Activated naive CD4-positive, alpha-beta T cell treated with anti-CD3 and anti-CD28 coated beads, Interleukin-2, amount 10 ng/mL, durations not matched to agents 7 days and 5 days (primary cell): ENCODE data around the gene PRDM2.

Source experiments
- CTCF ChIA-PET: fragments of 350-600 bp; sonication (Branson Sonifier 250); formaldehyde crosslinking; loops from one replicate; lab custom pipeline; 2021; ENCODE audit warnings: antibody characterized with exemption; lab: Charles Lee
- DNase-seq: peaks from one replicate; pipeline ENCODE4 v3.0.0-alpha.2; 2020
- H3K27ac Mint-ChIP-seq: one replicate; pipeline ENCODE4 v1.8.0; 2021; ENCODE audit warnings: mild to moderate bottlenecking, moderate library complexity, mixed read lengths
- H3K27me3 Mint-ChIP-seq: one replicate; pipeline ENCODE4 v1.8.0; 2021; ENCODE audit warnings: mild to moderate bottlenecking, mixed read lengths
- H3K36me3 Mint-ChIP-seq: one replicate; pipeline ENCODE4 v1.8.0; 2021; ENCODE audit warnings: mixed read lengths
- H3K4me1 Mint-ChIP-seq: one replicate; pipeline ENCODE4 v1.8.0; 2021; ENCODE audit warnings: mixed read lengths
- H3K4me3 Mint-ChIP-seq: one replicate; pipeline ENCODE4 v1.8.0; 2021; ENCODE audit warnings: mild to moderate bottlenecking, moderate library complexity, mixed read lengths
- H3K9me3 Mint-ChIP-seq: one replicate; pipeline ENCODE4 v1.8.0; 2021; ENCODE audit warnings: mixed read lengths

The PRDM2 gene

DNA sequence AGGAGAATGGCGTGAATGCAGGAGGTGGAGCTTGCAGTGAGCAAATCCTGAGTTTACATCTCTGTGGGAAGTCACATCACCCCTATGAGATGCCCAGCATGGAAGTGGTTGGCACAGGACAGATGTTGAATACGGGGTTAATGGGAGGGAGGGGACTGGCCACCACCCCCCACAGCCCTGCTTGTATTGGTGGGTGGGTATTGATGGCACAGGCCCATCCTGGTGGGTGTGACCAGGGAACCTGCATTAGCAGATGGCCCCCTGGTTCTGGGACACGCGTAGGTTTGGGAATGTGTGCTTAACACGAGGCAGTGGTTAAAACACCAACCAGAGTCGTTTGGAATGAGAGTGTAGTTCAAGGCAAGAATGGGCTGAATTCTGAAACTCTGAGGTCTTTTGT lies 117.9 kb downstream of the PRDM2 start:
- H3K27me3 Mint-ChIP-seq: no peaks in the 10 kb centered on the region
- H3K4me3 Mint-ChIP-seq: no peak overlapping the region
- no peak overlapping the region for H3K27ac Mint-ChIP-seq
- CTCF ChIA-PET: no interaction called here
- peaks cover 8% of the 10 kb centered on the region for H3K4me1 Mint-ChIP-seq
- no peak for DNase-seq
- no peaks in the 10 kb centered on the region for H3K36me3 Mint-ChIP-seq
- no peaks in the 10 kb centered on the region for H3K9me3 Mint-ChIP-seq

DNA sequence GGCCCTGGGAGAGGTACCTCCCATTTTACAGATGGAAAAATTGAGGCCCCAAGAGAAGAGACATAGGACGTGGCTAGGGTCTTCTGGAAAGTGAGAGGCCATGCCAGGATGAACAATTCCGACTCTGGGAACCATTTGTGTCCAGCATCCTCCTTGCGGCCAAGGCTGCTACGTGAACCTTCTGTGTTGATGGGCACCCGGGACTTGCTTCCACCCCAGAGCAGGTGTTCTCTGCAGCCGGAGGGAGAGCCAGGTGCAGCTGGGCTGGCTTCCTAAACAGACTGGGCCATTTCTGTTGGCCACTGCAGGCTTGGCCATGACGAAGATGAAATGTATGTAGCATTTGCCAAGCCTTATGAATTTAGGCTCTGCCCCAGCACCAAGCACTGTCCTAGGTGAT lies 118.9 kb downstream of the PRDM2 start:
- Mint-ChIP-seq H3K4me3 (no peak overlapping the region), H3K9me3 (no peaks in the 10 kb centered on the region), H3K27me3 (no peaks in the 10 kb centered on the region), H3K36me3 (no peaks in the 10 kb centered on the region), H3K4me1 (no peaks in the 10 kb centered on the region), H3K27ac (no peak overlapping the region)
- DNase-seq: no peak
- CTCF ChIA-PET: interaction anchor here (1.5 kb wide), 1 partner anchor 11 kb away, joined by 3 read pairs; no protein-coding TSS in a partner anchor

DNA sequence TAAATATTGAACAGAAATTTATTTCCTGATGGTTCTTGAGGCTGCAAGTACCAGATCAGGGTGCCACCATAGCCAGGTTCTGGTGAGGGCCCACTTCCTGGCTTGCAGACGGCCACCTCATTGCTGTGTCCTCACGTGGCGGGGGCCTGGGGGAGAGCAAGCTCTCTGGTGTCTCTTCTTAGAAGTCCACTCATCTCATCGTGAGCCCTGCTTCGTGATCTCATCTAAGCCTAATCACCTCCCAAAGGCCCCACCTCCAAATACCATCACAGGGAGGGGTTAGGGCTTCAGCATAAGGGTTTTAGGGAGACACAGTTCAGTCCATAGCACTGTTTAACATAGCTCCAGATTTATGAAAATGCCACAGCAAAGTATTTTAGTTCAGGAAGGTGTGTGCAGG lies 119.7 kb downstream of the PRDM2 start:
- Mint-ChIP-seq H3K4me1 (no peaks in the 10 kb centered on the region), H3K9me3 (no peaks in the 10 kb centered on the region), H3K36me3 (no peaks in the 10 kb centered on the region), H3K4me3 (no peak overlapping the region), H3K27ac (no peak overlapping the region), H3K27me3 (no peaks in the 10 kb centered on the region)
- DNase-seq: no peak
- CTCF ChIA-PET: interaction anchor here (1.5 kb wide), 1 partner anchor 10 kb away, joined by 3 read pairs; no protein-coding TSS in a partner anchor

DNA sequence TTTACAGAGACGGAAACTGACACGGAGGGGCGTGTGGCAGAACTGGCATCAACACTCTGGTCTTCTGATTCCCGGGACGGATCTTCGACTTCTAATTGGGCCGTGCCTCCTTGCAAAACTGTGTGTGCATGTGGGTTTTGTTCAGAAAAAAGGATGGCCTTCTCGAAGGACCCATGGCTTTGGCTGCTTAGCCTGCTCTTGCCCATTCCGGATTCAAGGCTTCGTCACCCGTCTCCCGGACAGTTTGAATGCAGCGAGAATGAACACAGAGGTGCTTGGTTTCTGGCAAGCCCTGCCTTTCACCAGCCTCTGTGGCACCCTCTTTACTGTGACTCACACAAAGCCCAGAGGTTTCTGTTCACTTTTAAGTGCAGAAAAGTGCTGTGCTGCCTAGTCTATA lies 120.1 kb downstream of the PRDM2 start:
- no peaks in the 10 kb centered on the region for H3K4me1 Mint-ChIP-seq
- no peak overlapping the region for H3K27ac Mint-ChIP-seq
- no peaks in the 10 kb centered on the region for H3K27me3 Mint-ChIP-seq
- no peak for DNase-seq
- CTCF ChIA-PET: interaction anchor here (1.5 kb wide), 1 partner anchor 10 kb away, joined by 3 read pairs; no protein-coding TSS in a partner anchor
- H3K36me3 Mint-ChIP-seq: no peaks in the 10 kb centered on the region
- H3K4me3 Mint-ChIP-seq: no peak overlapping the region
- H3K9me3 Mint-ChIP-seq: no peaks in the 10 kb centered on the region

DNA sequence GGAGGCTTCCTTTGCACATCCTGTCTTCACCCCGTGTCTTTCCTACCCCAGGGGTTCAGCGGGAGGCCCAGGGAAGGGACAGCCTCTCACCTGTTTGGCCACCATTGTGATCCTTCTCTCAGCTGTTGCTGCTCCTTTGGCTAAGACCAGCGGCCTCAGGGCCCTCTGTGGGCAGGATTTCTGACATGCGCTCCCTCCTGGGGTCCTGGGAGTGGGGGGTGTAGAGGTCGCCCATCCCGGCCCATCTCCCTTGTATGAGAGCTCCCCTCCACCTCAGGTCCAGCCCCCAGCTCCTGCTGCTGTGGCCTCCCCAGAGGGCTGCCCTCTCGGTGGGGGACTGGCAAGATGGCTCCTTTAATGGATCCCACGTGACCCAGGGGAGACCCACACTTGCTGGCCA lies 120.5 kb downstream of the PRDM2 start:
- Mint-ChIP-seq H3K27me3 (no peaks in the 10 kb centered on the region), H3K27ac (no peak overlapping the region), H3K4me3 (no peak overlapping the region), H3K4me1 (no peaks in the 10 kb centered on the region), H3K36me3 (no peaks in the 10 kb centered on the region), H3K9me3 (no peaks in the 10 kb centered on the region)
- CTCF ChIA-PET: interaction anchor here (1.5 kb wide), 1 partner anchor 9 kb away, joined by 3 read pairs; no protein-coding TSS in a partner anchor
- no peak for DNase-seq

DNA sequence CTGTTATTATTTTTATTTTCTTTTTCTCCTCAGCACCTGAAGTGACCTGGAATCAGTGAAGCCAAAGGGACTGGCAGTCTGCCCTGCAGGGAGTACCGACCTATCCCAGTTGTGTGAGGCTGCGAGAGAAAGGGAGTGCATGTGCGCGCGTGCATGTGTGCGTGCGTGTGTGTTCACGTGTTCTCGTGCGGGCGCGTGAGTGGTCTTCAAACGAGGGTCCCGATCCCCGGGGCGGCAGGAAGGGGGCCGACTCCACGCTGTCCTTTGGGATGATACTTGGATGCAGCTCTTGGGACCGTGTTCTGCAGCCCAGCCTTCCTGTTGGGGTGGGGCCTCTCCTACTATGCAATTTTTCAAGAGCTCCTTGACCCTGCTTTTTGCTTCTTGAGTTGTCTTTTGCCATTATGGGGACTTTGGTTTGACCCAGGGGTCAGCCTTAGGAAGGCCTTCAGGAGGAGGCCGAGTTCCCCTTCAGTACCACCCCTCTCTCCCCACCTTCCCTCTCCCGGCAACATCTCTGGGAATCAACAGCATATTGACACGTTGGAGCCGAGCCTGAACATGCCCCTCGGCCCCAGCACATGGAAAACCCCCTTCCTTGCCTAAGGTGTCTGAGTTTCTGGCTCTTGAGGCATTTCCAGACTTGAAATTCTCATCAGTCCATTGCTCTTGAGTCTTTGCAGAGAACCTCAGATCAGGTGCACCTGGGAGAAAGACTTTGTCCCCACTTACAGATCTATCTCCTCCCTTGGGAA lies 123.3 kb downstream of the PRDM2 start:
- H3K4me3 Mint-ChIP-seq: no peak overlapping the region

DNA sequence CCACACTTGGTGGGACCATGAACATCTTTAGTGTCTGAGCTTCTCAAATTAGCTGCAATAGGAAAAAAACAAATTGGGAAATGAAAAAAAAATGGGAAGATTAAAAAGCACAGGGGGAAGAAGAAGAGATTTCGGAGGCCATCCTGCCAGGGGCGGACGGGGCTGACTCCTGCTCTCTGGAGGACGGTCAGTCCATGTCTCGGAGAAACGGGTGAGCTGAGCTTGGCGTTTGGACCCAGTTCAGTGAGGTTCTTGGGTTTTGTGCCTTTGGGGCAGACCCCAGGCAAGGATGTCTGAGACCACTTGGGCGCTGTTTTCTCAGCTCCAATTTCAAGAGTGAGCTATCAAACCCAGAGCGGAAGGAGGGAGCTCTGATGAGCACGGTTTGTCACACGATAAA lies 123.9 kb downstream of the PRDM2 start:
- Mint-ChIP-seq H3K27ac (no peak overlapping the region), H3K27me3 (peaks cover 9% of the 10 kb centered on the region), H3K4me1 (no peaks in the 10 kb centered on the region), H3K9me3 (no peaks in the 10 kb centered on the region), H3K36me3 (no peaks in the 10 kb centered on the region), H3K4me3 (no peak overlapping the region)
- CTCF ChIA-PET: no interaction called here
- no peak for DNase-seq

More for the DNA sequence above, 123.3 kb downstream of the PRDM2 start:
- H3K9me3 Mint-ChIP-seq: no peaks in the 10 kb centered on the region
- no peaks in the 10 kb centered on the region for H3K36me3 Mint-ChIP-seq
- DNase-seq: no peak
- peaks cover 6% of the 10 kb centered on the region for H3K27me3 Mint-ChIP-seq
- no peak overlapping the region for H3K27ac Mint-ChIP-seq
- CTCF ChIA-PET: no interaction called here
- H3K4me1 Mint-ChIP-seq: no peaks in the 10 kb centered on the region

DNA sequence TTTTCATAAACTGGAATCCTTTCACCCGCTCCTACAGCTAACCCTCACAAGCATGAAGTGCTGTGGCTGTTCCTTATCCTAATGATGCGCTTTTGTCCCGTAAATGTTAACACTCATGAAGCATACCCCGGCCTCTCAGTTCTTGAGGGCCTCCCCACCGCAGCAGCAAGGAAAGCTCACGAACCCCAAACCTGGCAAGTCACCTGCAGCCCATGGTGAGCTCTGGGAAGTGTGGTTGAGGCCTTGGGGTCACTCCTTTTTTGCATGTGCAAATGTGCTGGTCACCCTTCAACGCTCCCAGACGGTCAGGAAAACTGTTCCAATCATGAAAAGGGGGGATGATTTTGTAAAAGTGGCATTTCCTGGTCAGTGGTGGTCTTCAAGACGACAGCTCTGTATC lies 124.6 kb downstream of the PRDM2 start:
- no peaks in the 10 kb centered on the region for H3K36me3 Mint-ChIP-seq
- CTCF ChIA-PET: interaction anchor here (1.5 kb wide), 1 partner anchor 9 kb away, joined by 5 read pairs; no protein-coding TSS in a partner anchor
- no peak overlapping the region for H3K27ac Mint-ChIP-seq
- peaks cover 11% of the 10 kb centered on the region for H3K27me3 Mint-ChIP-seq
- no peaks in the 10 kb centered on the region for H3K9me3 Mint-ChIP-seq
- DNase-seq: no peak
- H3K4me1 Mint-ChIP-seq: no peaks in the 10 kb centered on the region
- H3K4me3 Mint-ChIP-seq: no peak overlapping the region

DNA sequence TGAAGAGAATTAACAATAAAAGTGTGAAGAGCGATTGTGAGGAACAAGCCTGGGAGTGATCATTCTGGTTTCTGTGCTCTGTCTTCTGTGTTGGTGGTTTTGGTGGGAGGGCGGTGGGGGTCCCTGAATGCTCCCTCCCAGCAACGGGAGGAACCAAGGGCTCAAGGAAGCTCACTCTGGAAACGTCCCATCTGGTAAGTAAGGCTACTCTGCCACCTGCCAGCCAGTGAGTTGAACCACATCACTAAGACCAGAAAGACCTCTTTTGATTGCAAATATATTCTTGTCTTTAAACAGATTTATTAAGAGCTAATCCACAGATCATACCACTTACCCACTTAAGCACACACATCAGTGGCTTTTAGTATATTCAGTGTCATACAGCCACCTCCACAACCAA lies 125.0 kb downstream of the PRDM2 start:
- Mint-ChIP-seq H3K27me3 (peaks cover 11% of the 10 kb centered on the region), H3K4me3 (no peak overlapping the region), H3K4me1 (no peaks in the 10 kb centered on the region), H3K36me3 (no peaks in the 10 kb centered on the region), H3K9me3 (no peaks in the 10 kb centered on the region), H3K27ac (no peak overlapping the region)
- CTCF ChIA-PET: interaction anchor here (1.5 kb wide), 1 partner anchor 9 kb away, joined by 5 read pairs; no protein-coding TSS in a partner anchor
- DNase-seq: no peak

DNA sequence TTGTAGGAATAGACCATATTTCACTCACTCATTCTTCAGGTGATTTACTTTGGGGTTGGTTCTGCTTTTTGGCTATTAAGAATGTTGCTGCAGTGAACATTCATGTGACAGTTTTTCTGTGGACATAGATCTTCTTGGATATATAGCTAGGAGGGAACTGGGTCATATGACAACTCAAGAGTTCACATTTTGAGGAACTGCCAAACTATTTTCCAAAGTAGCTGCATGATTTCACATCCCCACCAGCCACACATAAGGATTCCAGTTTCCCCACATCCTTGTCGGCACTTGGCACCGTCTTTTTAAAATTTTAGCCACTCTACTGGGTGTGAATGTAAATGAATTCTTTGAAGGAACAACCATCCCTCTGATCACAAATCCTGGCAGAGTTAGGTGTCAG lies 126.0 kb downstream of the PRDM2 start:
- Mint-ChIP-seq H3K36me3 (no peaks in the 10 kb centered on the region), H3K4me3 (no peak overlapping the region), H3K27me3 (peaks cover 11% of the 10 kb centered on the region), H3K27ac (no peak overlapping the region), H3K9me3 (no peaks in the 10 kb centered on the region), H3K4me1 (no peaks in the 10 kb centered on the region)
- CTCF ChIA-PET: no interaction called here
- no peak for DNase-seq

DNA sequence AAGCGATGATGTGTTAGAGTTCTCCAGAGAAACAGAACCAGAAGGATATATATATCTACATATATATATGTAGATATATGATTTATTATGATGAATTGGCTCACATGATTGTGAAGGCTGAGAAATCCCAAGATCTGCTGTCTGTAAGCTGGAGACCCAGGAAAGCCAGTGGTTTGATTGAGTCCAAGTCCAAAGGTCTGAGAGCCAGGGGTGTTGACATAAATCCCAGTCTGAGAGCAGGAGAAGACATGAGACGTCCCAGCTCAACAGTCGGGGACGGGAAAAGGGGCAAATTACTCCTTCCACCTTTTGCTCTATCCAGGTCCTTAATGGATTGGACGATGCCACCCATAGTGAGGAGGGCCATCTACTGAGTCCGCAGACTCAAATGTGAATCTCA lies 126.6 kb downstream of the PRDM2 start:
- CTCF ChIA-PET: no interaction called here
- no peak overlapping the region for H3K4me3 Mint-ChIP-seq
- no peak for DNase-seq
- no peaks in the 10 kb centered on the region for H3K9me3 Mint-ChIP-seq
- no peaks in the 10 kb centered on the region for H3K4me1 Mint-ChIP-seq
- peaks cover 11% of the 10 kb centered on the region for H3K27me3 Mint-ChIP-seq
- no peaks in the 10 kb centered on the region for H3K36me3 Mint-ChIP-seq
- no peak overlapping the region for H3K27ac Mint-ChIP-seq

DNA sequence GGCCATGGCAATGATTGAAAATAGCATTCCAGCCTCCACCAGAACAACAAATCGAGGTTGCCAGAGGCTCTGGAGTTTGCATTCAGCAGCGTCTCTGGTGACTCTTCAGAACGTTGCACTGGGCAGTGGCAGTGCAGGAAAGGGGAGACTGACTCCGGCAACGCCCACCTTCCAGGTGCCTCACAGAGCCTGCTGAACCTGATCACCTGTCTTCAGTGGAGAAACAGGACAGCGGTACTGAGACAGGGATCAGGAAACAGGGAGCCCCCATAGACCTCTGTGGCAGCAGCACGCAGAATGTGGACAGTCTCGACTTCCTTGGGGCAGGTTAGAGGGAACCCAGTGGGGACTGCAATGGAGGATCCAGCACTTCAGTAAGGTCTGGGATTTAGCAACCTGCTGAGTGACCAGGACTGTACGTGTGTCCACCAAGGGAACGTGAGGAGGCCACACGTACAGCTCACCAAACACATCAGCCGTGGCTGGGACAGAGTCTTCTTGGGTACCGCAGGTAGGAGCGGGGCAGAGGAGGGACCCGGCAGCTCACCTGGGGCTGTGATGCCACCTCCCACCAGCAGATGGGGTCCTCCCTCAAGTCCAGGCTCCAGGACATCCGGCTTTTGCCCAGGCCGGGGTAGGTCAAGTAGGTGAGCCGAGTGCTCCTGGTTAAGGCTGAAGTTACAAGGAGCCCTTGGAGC lies 128.6 kb downstream of the PRDM2 start:
- Mint-ChIP-seq H3K9me3 (no peaks in the 10 kb centered on the region), H3K36me3 (no peaks in the 10 kb centered on the region), H3K27ac (no peak overlapping the region), H3K27me3 (peaks cover 15% of the 10 kb centered on the region), H3K4me3 (no peak overlapping the region), H3K4me1 (no peaks in the 10 kb centered on the region)
- CTCF ChIA-PET: interaction anchor here (1.1 to 1.4 kb wide), 4 partner anchors 18 to 199 kb away, joined by 3 to 5 read pairs (median 4); no protein-coding TSS in a partner anchor
- peak; percentile 55 for DNase-seq

DNA sequence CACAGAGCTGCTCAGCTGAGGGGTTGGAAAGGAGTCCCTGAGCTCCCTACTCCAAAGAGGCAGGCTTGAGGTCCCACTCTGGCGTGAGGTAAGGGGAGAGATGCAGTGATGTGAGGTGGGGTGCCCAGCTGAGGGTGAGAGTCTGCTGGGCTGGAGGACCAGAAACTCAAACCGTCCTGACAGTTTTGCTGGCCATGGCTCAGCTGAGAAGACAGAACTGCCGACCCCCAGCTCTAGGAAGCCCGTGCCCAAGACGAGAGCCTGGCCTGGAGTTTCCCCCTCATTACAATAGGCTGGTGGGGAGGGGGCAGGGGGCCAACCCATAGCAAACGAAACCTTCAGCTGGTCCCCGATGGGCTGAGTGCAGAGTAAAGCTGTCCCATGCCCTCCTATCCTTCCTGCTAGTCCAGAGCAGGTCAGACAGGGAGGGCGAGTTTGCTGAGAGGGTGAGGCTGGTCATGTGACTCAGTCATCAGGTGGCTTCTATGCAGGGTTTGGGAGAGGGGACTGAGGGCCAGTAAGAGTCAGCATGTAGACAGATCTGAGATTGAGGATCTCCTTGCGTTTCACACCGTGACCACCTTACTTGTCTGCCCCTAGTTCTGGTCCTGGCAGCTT lies 129.3 kb downstream of the PRDM2 start:
- Mint-ChIP-seq H3K4me1 (no peaks in the 10 kb centered on the region), H3K36me3 (no peaks in the 10 kb centered on the region), H3K27ac (no peak overlapping the region), H3K9me3 (no peaks in the 10 kb centered on the region), H3K4me3 (no peak overlapping the region), H3K27me3 (peaks cover 15% of the 10 kb centered on the region)
- no peak for DNase-seq
- CTCF ChIA-PET: interaction anchor here (0.9 to 1.4 kb wide), 4 partner anchors 10 to 198 kb away, joined by 3 to 5 read pairs (median 4); no protein-coding TSS in a partner anchor

DNA sequence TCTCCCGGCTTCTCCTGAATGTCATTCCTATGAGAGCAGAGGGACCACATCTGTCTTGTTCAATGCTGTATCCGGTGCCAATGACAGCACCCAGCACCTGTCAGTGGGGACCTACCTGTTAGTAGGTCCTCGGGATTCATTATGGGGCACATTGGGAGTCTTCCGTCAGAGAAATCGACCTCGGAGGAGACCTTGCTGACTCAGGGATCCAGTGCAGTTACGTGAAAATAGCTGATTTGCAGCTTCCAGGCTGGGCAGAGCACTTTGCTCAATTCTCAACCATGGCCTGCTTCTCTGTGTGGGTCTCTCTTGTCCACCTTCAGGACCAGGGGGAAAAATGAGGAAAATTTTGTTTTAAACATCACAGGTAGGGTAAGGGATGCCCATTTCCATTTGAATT lies 130.2 kb downstream of the PRDM2 start:
- no peaks in the 10 kb centered on the region for H3K4me1 Mint-ChIP-seq
- no peaks in the 10 kb centered on the region for H3K9me3 Mint-ChIP-seq
- H3K27me3 Mint-ChIP-seq: peaks cover 15% of the 10 kb centered on the region
- no peaks in the 10 kb centered on the region for H3K36me3 Mint-ChIP-seq
- H3K4me3 Mint-ChIP-seq: no peak overlapping the region
- no peak overlapping the region for H3K27ac Mint-ChIP-seq
- CTCF ChIA-PET: interaction anchor here (0.9 kb wide), 1 partner anchor 11 kb away, joined by 3 read pairs; no protein-coding TSS in a partner anchor
- DNase-seq: no peak
